GM19043 (cell line): ENCODE results near the gene C1QTNF5.

ENCODE experiments used
- ATAC-seq: cut with Tn5 transposase; IDR thresholded peaks from one replicate; pipeline ENCODE4 v1.9.1; 2021; ENCODE audit warnings: low read depth; ENCODE audit not compliant: unreplicated experiment

The C1QTNF5 gene

GRCh38 chr11:119338965-119339588 is 1.6 kb downstream of the C1QTNF5 start:
- ATAC-seq: no peak

GRCh38 chr11:119338318-119338890 is 2.3 kb downstream of the C1QTNF5 start:
- no peak for ATAC-seq

GRCh38 chr11:119337581-119338317 is 2.9 kb downstream of the C1QTNF5 start:
- ATAC-seq: no peak

GRCh38 chr11:119336744-119337469 is 3.8 kb downstream of the C1QTNF5 start:
- ATAC-seq: no peak

GRCh38 chr11:119335655-119336543 is 4.8 kb downstream of the C1QTNF5 start:
- ATAC-seq: no peak

- ATAC-seq: no peak
Measured at GRCh38 chr11:119335091-119335654, 5.5 kb downstream of the C1QTNF5 start.

GRCh38 chr11:119334174-119334930 is 6.3 kb downstream of the C1QTNF5 start, which contains the start of gene RNF26:
RNF26 (plus strand) TSS chr11:119334527; CDS start chr11:119335123, 596 bp downstream.
- ATAC-seq: peak; percentile 91

GRCh38 chr11:119332111-119332765 is 8.4 kb downstream of the C1QTNF5 start:
- no peak for ATAC-seq

GRCh38 chr11:119330237-119330636 is 10.4 kb downstream of the C1QTNF5 start:
- no peak for ATAC-seq

GRCh38 chr11:119329320-119329719 is 11.4 kb downstream of the C1QTNF5 start:
- no peak for ATAC-seq

- no peak for ATAC-seq
Measured at GRCh38 chr11:119324189-119324588, 16.5 kb downstream of the C1QTNF5 start.

- ATAC-seq: no peak
Measured at GRCh38 chr11:119323532-119324033, 17.1 kb downstream of the C1QTNF5 start.

- no peak for ATAC-seq
Measured at GRCh38 chr11:119322921-119323531, 17.7 kb downstream of the C1QTNF5 start.

- no peak for ATAC-seq
Measured at GRCh38 chr11:119322360-119322739, 18.3 kb downstream of the C1QTNF5 start.

GRCh38 chr11:119320776-119321524 is 19.7 kb downstream of the C1QTNF5 start:
- ATAC-seq: peak; percentile 51

- no peak for ATAC-seq
Measured at GRCh38 chr11:119320240-119320775, 20.4 kb downstream of the C1QTNF5 start.

GRCh38 chr11:119319700-119320239 is 20.9 kb downstream of the C1QTNF5 start:
- ATAC-seq: no peak
